Ishikawa (cell line): ENCODE data around the gene HK2.

Experiments used
- CREB1 ChIP-seq: IDR thresholded peaks from 2 replicates; pipeline ENCODE4 v1.6.1; 2012; ENCODE audit warnings: low read depth
- FOXM1 ChIP-seq: IDR thresholded peaks from 2 replicates; pipeline ENCODE4 v1.6.1; 2012; ENCODE audit warnings: low read depth, borderline replicate concordance
- TEAD4 ChIP-seq: IDR thresholded peaks from 2 replicates; pipeline ENCODE4 v1.6.1; 2012

DNA sequence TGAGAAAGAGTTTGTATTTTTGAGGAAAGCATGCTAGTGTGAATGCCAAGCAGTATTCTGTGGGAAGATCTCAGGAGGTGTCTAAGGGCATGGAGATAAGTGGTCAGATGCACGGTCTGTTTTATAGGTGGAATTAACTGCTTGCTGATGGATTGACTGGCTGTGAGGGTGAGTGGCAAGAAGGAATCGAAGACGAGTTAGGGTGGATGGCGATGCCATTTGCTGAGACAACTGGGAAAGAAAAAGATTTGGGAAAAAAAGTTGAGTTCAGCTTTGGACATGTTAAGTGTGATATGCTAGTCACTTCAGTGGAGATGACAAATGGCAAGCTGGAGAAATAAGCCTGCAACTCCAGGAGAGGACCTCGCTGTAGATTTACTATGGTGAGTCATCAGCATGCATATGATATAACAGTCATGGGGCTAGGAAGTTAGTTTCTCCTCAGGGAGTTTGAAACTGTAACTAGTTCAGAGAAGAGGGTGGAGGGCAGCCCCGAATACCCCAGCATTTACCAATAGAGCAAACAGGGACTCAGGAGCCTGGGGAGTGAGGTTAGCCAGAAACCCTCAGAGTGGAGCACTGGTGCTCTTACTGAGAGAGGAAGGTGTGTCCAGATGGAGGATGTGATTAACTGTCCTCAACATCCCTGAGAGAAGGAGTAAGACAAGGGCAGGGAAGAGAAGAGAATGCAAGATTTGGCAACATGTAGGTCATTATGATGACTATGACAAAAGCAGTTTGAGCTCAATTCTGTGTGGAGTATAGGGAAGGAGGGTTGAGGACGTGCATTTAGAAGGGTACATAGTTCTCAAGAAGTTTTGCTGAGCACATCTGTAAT is 2.0 kb upstream of the HK2 start:
- no peak for TF ChIP-seq FOXM1
- no peak for TF ChIP-seq TEAD4
- no peak for TF ChIP-seq CREB1
